Gastrocnemius medialis (tissue), 4 donors: ENCODE data around the gene HPCAL1. TPM values are rescaled to one million over a fixed set of nuclear protein-coding genes. Genes with fewer than 3 reads are reported as not detected.
"Not testable (repeated sequence)": the region's sequence is repeated elsewhere in the genome, so short reads cannot be mapped to it uniquely, and the experiment has no call there.

Source experiments
- ATAC-seq, 2 donors: fragments of 150-250 bp; one replicate each; pipeline ENCODE4 v1.9.1; 2016
- DNase-seq, 2 donors: peaks; one replicate each; pipeline ENCODE4 v3.0.0-alpha.2; 2019
- H3K27ac ChIP-seq, 4 donors: fragments of 200-600 bp; sonication (generic); 1 replicate in 1 of 4; 2 replicates in 3 of 4; pipeline ENCODE4 v1.5.1; 2016 to 2018; ENCODE audit warnings: mild to moderate bottlenecking in 2 of 4, moderate library complexity in 1 of 4
- H3K27me3 ChIP-seq, 3 donors: fragments of 200-600 bp; sonication (generic) in 2 of 3; 1 replicate in 1 of 3; 2 replicates in 2 of 3; pipeline versions ENCODE4 v1.5.1 to v1.6.0; 2016 to 2019; ENCODE audit warnings: mild to moderate bottlenecking in 1 of 3, moderate library complexity in 1 of 3
- H3K36me3 ChIP-seq, 2 donors: fragments of 200-600 bp; sonication (generic) in 1 of 2; one replicate each; pipeline ENCODE4 v1.5.1; 2017 to 2018
- H3K4me1 ChIP-seq, 2 donors: fragments of 200-600 bp; sonication (generic) in 1 of 2; one replicate each; pipeline ENCODE4 v1.5.1; 2016 to 2017; ENCODE audit warnings: mild to moderate bottlenecking in 2 of 2
- H3K4me3 ChIP-seq, 4 donors: fragments of 200-600 bp; sonication (generic) in 3 of 4; 1 replicate in 1 of 4; 2 replicates in 3 of 4; pipeline ENCODE4 v1.5.1; 2016 to 2019; ENCODE audit warnings: mild to moderate bottlenecking in 2 of 4
- H3K9me3 ChIP-seq, 3 donors: fragments of 200-600 bp; sonication (generic) in 2 of 3; 1 replicate in 1 of 3; 2 replicates in 2 of 3; pipeline ENCODE4 v1.5.1; 2016 to 2019
- CTCF ChIP-seq, 5 experiments: fragments of 450-650 bp in 3 of 5; fragments of 200-600 bp in 2 of 5; sonication (generic) in 2 of 5; IDR thresholded peaks in 4 of 5; conservative IDR thresholded peaks in 1 of 5; 1 replicate in 4 of 5; 2 replicates in 1 of 5; pipeline ENCODE4 v1.5.1; 2016 to 2019; ENCODE audit warnings: antibody characterized with exemption in 5 of 5, mild to moderate bottlenecking in 3 of 5, moderate library complexity in 3 of 5
- POLR2A ChIP-seq, 2 donors: fragments of 450-650 bp; IDR thresholded peaks; one replicate each; pipeline ENCODE4 v1.6.1; 2017; ENCODE audit warnings: antibody characterized with exemption in 2 of 2, mild to moderate bottlenecking in 2 of 2, moderate library complexity in 2 of 2
- in situ Hi-C, 4 donors: fragments of 200-750 bp; cut with MboI; loops; one replicate each; pipeline versions ENCODE4 v1.15.0 to v1.8.0; 2017; ENCODE audit warnings: low sequenced_read_pairs in 4 of 4
- intact Hi-C: fragments of 100-400 bp; cut with DNase I; formaldehyde crosslinking; loops from one replicate; pipeline ENCODE4 v1.15.1; 2023; ENCODE audit warnings: low total_unique reads
- total RNA-seq, 4 donors: library from RNA; depleted of rRNA; stranded (reverse); fragments of >200 nt; gene quantifications; one replicate each; pipeline versions ENCODE4 v1.1.0 to v1.2.3, GENCODE V29; 2016

The HPCAL1 gene
- total RNA-seq, 4 donors from 2014 or later, result 29.0 to 45.5 (median 34.5) TPM

- no peak for TF ChIP-seq CTCF (IDR thresholded peaks at IDR 0.05 in 4 of 5, conservative IDR thresholded peaks at IDR 0.05 in 1 of 5)
- no peak for TF ChIP-seq POLR2A (IDR thresholded peaks at IDR 0.05)
- Histone ChIP-seq H3K9me3 (no peaks in the 10 kb centered on the region), H3K36me3 (no peaks in the 10 kb centered on the region), H3K27me3 (no peaks in the 10 kb centered on the region), H3K4me3 (no peak overlapping the region), H3K4me1 (no peaks in the 10 kb centered on the region), H3K27ac (no peak overlapping the region)
- in situ Hi-C loops, result no loop called here
- intact Hi-C loops, result no loop called here
- no peak for ATAC-seq
- DNase-seq, result no peak
Observed at GRCh38 chr2:10258326-10258725, 44.4 kb upstream of the HPCAL1 start.

- Histone ChIP-seq H3K9me3 (no peaks in the 10 kb centered on the region), H3K27me3 (no peaks in the 10 kb centered on the region), H3K36me3 (no peaks in the 10 kb centered on the region), H3K27ac (no peak overlapping the region), H3K4me1 (no peaks in the 10 kb centered on the region), H3K4me3 (no peak overlapping the region)
- no peak for ATAC-seq
- TF ChIP-seq CTCF (IDR thresholded peaks at IDR 0.05 in 4 of 5, conservative IDR thresholded peaks at IDR 0.05 in 1 of 5) (no peak), POLR2A (IDR thresholded peaks at IDR 0.05) (no peak)
- DNase-seq, result no peak
- intact Hi-C loops, result no loop called here
- in situ Hi-C loops, result no loop called here
Observed at GRCh38 chr2:10258726-10259125, 44.0 kb upstream of the HPCAL1 start.

- no peak for ATAC-seq
- TF ChIP-seq POLR2A (IDR thresholded peaks at IDR 0.05), result no peak
- no peak for TF ChIP-seq CTCF (IDR thresholded peaks at IDR 0.05 in 4 of 5, conservative IDR thresholded peaks at IDR 0.05 in 1 of 5)
- DNase-seq, result no peak
- intact Hi-C loops (no loop called here), in situ Hi-C loops (no loop called here)
- no peaks in the 10 kb centered on the region for H3K4me1 ChIP-seq
- no peaks in the 10 kb centered on the region for H3K9me3 ChIP-seq
- H3K27ac ChIP-seq, result no peak overlapping the region
- H3K36me3 ChIP-seq, result no peaks in the 10 kb centered on the region
- H3K27me3 ChIP-seq, result no peaks in the 10 kb centered on the region
- no peak overlapping the region for H3K4me3 ChIP-seq
Observed at GRCh38 chr2:10260130-10260529, 42.6 kb upstream of the HPCAL1 start.

- DNase-seq, in situ Hi-C loops, H3K9me3 ChIP-seq, H3K27me3 ChIP-seq, H3K27ac ChIP-seq, H3K4me1 ChIP-seq, H3K4me3 ChIP-seq, H3K36me3 ChIP-seq, ATAC-seq, intact Hi-C loops: not testable (repeated sequence)
Observed at GRCh38 chr2:10263526-10263925, 39.2 kb upstream of the HPCAL1 start.

DNA sequence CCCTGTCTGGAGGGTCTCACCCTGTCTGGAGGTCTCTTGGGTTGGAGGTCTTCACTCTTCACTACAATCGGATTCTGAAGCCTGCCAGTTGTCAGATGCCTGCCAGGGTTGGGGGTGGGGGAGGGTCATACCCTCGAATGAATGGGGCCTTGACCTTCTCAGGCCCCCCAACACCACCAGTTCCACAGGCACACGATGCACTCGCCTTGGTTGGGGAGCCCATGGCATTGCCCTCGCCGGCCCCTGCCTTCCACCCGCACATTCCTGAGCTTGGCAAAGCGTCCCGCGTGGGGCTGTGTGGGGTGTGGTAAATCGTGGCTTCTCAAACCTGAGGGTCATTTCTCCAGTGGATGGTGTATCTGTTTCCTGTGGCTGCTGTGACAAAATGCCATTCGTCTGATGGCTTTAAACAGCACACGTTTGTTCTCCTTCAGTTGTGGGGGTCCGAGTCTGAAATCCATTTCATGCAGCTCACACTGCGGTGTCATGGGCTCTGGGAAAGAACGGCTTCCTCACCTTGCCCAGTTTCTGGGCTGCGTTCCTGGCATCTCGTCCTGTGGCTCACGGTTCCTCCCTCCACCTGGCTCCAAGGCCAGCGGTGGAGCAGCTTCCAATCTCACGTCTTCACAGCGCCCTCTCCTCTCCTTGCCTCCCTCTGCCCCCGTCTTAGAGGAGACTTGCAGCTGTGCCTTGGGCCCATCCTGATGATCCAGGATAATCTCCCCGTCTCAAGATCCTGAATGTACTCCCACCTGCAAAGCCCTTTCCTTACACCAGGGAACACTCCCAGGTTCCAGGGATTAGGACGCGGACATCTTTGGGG is 38.0 kb upstream of the HPCAL1 start:
- intact Hi-C loops (no loop called here), in situ Hi-C loops (no loop called here)
- Histone ChIP-seq H3K4me1 (peaks cover 0 to 4% of the 10 kb centered on the region in 2 donors), H3K4me3 (no peak overlapping the region), H3K27ac (no peak overlapping the region), H3K9me3 (no peaks in the 10 kb centered on the region), H3K36me3 (no peaks in the 10 kb centered on the region), H3K27me3 (no peaks in the 10 kb centered on the region)
- DNase-seq, result no peak
- TF ChIP-seq POLR2A (IDR thresholded peaks at IDR 0.05), result no peak
- no peak for TF ChIP-seq CTCF (IDR thresholded peaks at IDR 0.05 in 4 of 5, conservative IDR thresholded peaks at IDR 0.05 in 1 of 5)
- ATAC-seq, result no peak
